H1 (cell line): ENCODE results near the gene THAP12. TPM values are rescaled to one million over a fixed set of nuclear protein-coding genes. Genes with fewer than 3 reads are reported as not detected.

ENCODE experiments used
- CTCF ChIA-PET: fragments of 300-600 bp; sonication (Branson Sonifier 250); formaldehyde crosslinking; loops from one replicate; lab custom pipeline; 2021; ENCODE audit not compliant: partially characterized antibody; lab: Charles Lee
- POLR2A ChIA-PET: fragments of 300-600 bp; sonication (Branson Sonifier 250); formaldehyde crosslinking; loops from one replicate; lab custom pipeline; 2021; ENCODE audit warnings: inconsistent platforms; ENCODE audit not compliant: partially characterized antibody; lab: Charles Lee
- DNase-seq, 2 experiments: peaks; one replicate each; pipeline versions ENCODE4 v3.0.0 to v3.0.0-alpha.2; 2010 to 2022; ENCODE audit warnings: low spot score in 2 of 2, low read depth in 1 of 2, mixed read lengths in 1 of 2
- FAIRE-seq: peaks from 2 replicates; lab custom pipeline; 2011; peaks lifted over from hg19 to GRCh38; lab: Jason Lieb, UNC
- H2AFZ ChIP-seq: 2 replicates; pipeline ENCODE4 v1.8.1; 2012; ENCODE audit warnings: low read length, inconsistent platforms
- H2AK5ac ChIP-seq: 2 replicates; pipeline ENCODE4 v1.6.1; 2013; ENCODE audit warnings: low read depth, low read length
- H2BK120ac ChIP-seq: replicated peaks from 2 replicates; pipeline ENCODE3; 2013; ENCODE audit warnings: low read depth, low read length, inconsistent platforms
- H2BK12ac ChIP-seq: 2 replicates; pipeline ENCODE4 v1.6.1; 2013; ENCODE audit warnings: low read depth, low read length
- H2BK15ac ChIP-seq: 2 replicates; pipeline ENCODE4 v1.6.1; 2013; ENCODE audit warnings: low read length
- H2BK20ac ChIP-seq: 2 replicates; pipeline ENCODE4 v1.6.1; 2013; ENCODE audit warnings: low read length
- H2BK5ac ChIP-seq: 2 replicates; pipeline ENCODE4 v1.6.1; 2013; ENCODE audit warnings: low read depth, low read length
- H3K14ac ChIP-seq: 2 replicates; pipeline ENCODE4 v1.6.1; 2013; ENCODE audit warnings: inconsistent platforms; ENCODE audit not compliant: insufficient read length
- H3K18ac ChIP-seq: 2 replicates; pipeline ENCODE4 v1.6.1; 2013; ENCODE audit warnings: low read length; ENCODE audit errors: extremely low read depth
- H3K23ac ChIP-seq: 2 replicates; pipeline ENCODE4 v1.6.1; 2013; ENCODE audit warnings: inconsistent platforms; ENCODE audit not compliant: insufficient read length
- H3K23me2 ChIP-seq: 2 replicates; pipeline ENCODE4 v1.6.1; 2013; ENCODE audit warnings: low read depth, low read length
- H3K27ac ChIP-seq: 2 replicates; pipeline ENCODE4 v1.6.1; 2011; ENCODE audit warnings: low read depth, low read length, inconsistent platforms
- H3K27me3 ChIP-seq, 4 experiments: replicated peaks in 1 of 4; 1 replicate in 1 of 4; 2 replicates in 3 of 4; pipeline versions ENCODE4 v1.6.1 to v1.8.1; 2011 to 2013; ENCODE audit warnings: low read length in 3 of 4, mild to moderate bottlenecking in 3 of 4, inconsistent platforms in 2 of 4, mixed read lengths in 2 of 4, moderate library complexity in 1 of 4; ENCODE audit not compliant: control insufficient read depth in 3 of 4, insufficient read depth in 3 of 4; ENCODE audit errors: extremely low read depth in 1 of 4
- H3K36me3 ChIP-seq, 4 experiments: 2 replicates each; pipeline versions ENCODE4 v1.6.1 to v1.8.1; 2011 to 2013; ENCODE audit warnings: mild to moderate bottlenecking in 4 of 4, low read length in 3 of 4, moderate library complexity in 2 of 4, control low read depth in 1 of 4, inconsistent platforms in 1 of 4; ENCODE audit not compliant: insufficient read depth in 4 of 4, control insufficient read depth in 2 of 4
- H3K4ac ChIP-seq: replicated peaks from 2 replicates; pipeline ENCODE3; 2013; ENCODE audit warnings: low read length, low read depth, mixed read lengths, inconsistent platforms; ENCODE audit not compliant: insufficient read length
- H3K4me1 ChIP-seq, 4 experiments: replicated peaks in 1 of 4; 1 replicate in 1 of 4; 2 replicates in 3 of 4; pipeline versions ENCODE4 v1.6.1 to v1.8.1; 2011 to 2013; ENCODE audit warnings: low read length in 3 of 4, inconsistent platforms in 2 of 4, mixed read lengths in 1 of 4; ENCODE audit not compliant: insufficient read depth in 4 of 4, control insufficient read depth in 3 of 4
- H3K4me2 ChIP-seq, 2 experiments: 2 replicates each; pipeline versions ENCODE4 v1.6.1 to v1.8.1; 2011 to 2013; ENCODE audit warnings: low read depth in 2 of 2, low read length in 2 of 2, control low read depth in 1 of 2, inconsistent platforms in 1 of 2, mild to moderate bottlenecking in 1 of 2; ENCODE audit not compliant: insufficient read depth in 1 of 2
- H3K4me3 ChIP-seq, 4 experiments: fragments of 200-600, 300-600 bp in 1 of 4; sonication (generic), shearing (Covaris generic), sonication (Bioruptor Twin) in 1 of 4; 2 replicates each; pipeline versions ENCODE4 v1.5.1 to v1.8.1; 2011 to 2016; ENCODE audit warnings: low read length in 4 of 4, low read depth in 3 of 4, control low read depth in 2 of 4, inconsistent platforms in 2 of 4, mild to moderate bottlenecking in 2 of 4, mixed read lengths in 1 of 4, moderate library complexity in 1 of 4; ENCODE audit not compliant: insufficient read depth in 2 of 4; ENCODE audit errors: extremely low read depth in 1 of 4
- H3K56ac ChIP-seq: replicated peaks from 2 replicates; pipeline ENCODE3; 2013; ENCODE audit warnings: low read depth, mild to moderate bottlenecking, mixed read lengths, low read length, inconsistent platforms; ENCODE audit not compliant: insufficient read length
- H3K79me1 ChIP-seq: 2 replicates; pipeline ENCODE4 v1.6.1; 2013; ENCODE audit warnings: low read depth, low read length, control low read depth
- H3K79me2 ChIP-seq, 2 experiments: 2 replicates each; pipeline versions ENCODE4 v1.6.1 to v1.8.1; 2012 to 2013; ENCODE audit warnings: low read length in 2 of 2, mild to moderate bottlenecking in 2 of 2, inconsistent platforms in 1 of 2; ENCODE audit not compliant: insufficient read depth in 2 of 2, control insufficient read depth in 1 of 2
- H3K9ac ChIP-seq, 4 experiments: replicated peaks in 1 of 4; 1 replicate in 1 of 4; 2 replicates in 3 of 4; pipeline versions ENCODE4 v1.6.1 to v1.8.1; 2011 to 2013; ENCODE audit warnings: low read depth in 3 of 4, low read length in 3 of 4, control low read depth in 2 of 4, mild to moderate bottlenecking in 2 of 4, moderate library complexity in 2 of 4, inconsistent platforms in 1 of 4; ENCODE audit errors: extremely low read depth in 1 of 4
- H3K9me3 ChIP-seq, 2 experiments: 2 replicates each; pipeline versions ENCODE4 v1.6.1 to v1.8.1; 2012 to 2013; ENCODE audit warnings: mild to moderate bottlenecking in 2 of 2, moderate library complexity in 2 of 2, control low read depth in 1 of 2, inconsistent platforms in 1 of 2, low read depth in 1 of 2, low read length in 1 of 2, mixed read lengths in 1 of 2; ENCODE audit not compliant: insufficient read depth in 2 of 2
- H4K20me1 ChIP-seq, 2 experiments: replicated peaks in 1 of 2; 2 replicates each; pipeline versions ENCODE3 to v1.8.1; 2011 to 2013; ENCODE audit warnings: inconsistent platforms in 2 of 2, low read length in 2 of 2, mild to moderate bottlenecking in 1 of 2; ENCODE audit not compliant: insufficient read depth in 2 of 2, control insufficient read depth in 1 of 2
- H4K5ac ChIP-seq: 2 replicates; pipeline ENCODE4 v1.6.1; 2013; ENCODE audit warnings: low read length, low read depth, mixed read lengths, inconsistent platforms; ENCODE audit not compliant: insufficient read length
- H4K8ac ChIP-seq: 2 replicates; pipeline ENCODE4 v1.8.0; 2013; ENCODE audit warnings: mild to moderate bottlenecking, moderate library complexity, low read length, inconsistent platforms; ENCODE audit not compliant: insufficient read depth; ENCODE audit errors: extremely low read depth
- H4K91ac ChIP-seq: replicated peaks from 2 replicates; pipeline ENCODE3; 2013; ENCODE audit warnings: low read length, mixed read lengths, inconsistent platforms; ENCODE audit not compliant: insufficient read length
- ASH2L ChIP-seq: fragments of 200-600, 300-600 bp; sonication (generic); IDR thresholded peaks from one replicate; pipeline ENCODE4 v1.7.1; 2017; ENCODE audit warnings: low read length
- BACH1 ChIP-seq: IDR thresholded peaks from 2 replicates; pipeline ENCODE4 v1.6.1; 2012; ENCODE audit warnings: low read length, improper control_type of control experiment
- BCL11A ChIP-seq, 2 experiments: IDR thresholded peaks; one replicate each; pipeline ENCODE4 v1.6.1; 2011; ENCODE audit warnings: low read depth in 2 of 2, low read length in 2 of 2, mild to moderate bottlenecking in 2 of 2
- FOSL1 ChIP-seq: IDR thresholded peaks from 2 replicates; pipeline ENCODE4 v1.6.1; 2011; ENCODE audit warnings: mild to moderate bottlenecking, low read depth, low read length, moderate library complexity; ENCODE audit not compliant: insufficient read depth
- HDAC6 ChIP-seq: IDR thresholded peaks from one replicate; pipeline ENCODE4 v1.7.1; 2012; ENCODE audit warnings: low read depth, mild to moderate bottlenecking, inconsistent platforms, low read length, moderate library complexity
- NRF1 ChIP-seq: IDR thresholded peaks from 2 replicates; pipeline ENCODE4 v1.6.1; 2011; ENCODE audit warnings: mild to moderate bottlenecking, low read depth, low read length, improper control_type of control experiment
- RBBP5 ChIP-seq: IDR thresholded peaks from 2 replicates; pipeline ENCODE4 v1.7.1; 2012; ENCODE audit warnings: low read depth, mild to moderate bottlenecking, inconsistent platforms, low read length, moderate library complexity, borderline replicate concordance
- RNF2 ChIP-seq: fragments of 200-900, 300-1000 bp; sonication (generic); IDR thresholded peaks from 2 replicates; pipeline ENCODE4 v1.7.1; 2016; ENCODE audit warnings: borderline replicate concordance, low read depth, mild to moderate bottlenecking, antibody characterized with exemption, low read length; ENCODE audit not compliant: poor library complexity, severe bottlenecking; ENCODE audit errors: missing control alignments
- SUZ12 ChIP-seq: fragments of 200-600 bp; sonication (generic); IDR thresholded peaks from 2 replicates; pipeline ENCODE4 v1.6.1; 2012; ENCODE audit warnings: mild to moderate bottlenecking, inconsistent platforms, low read length, moderate library complexity, mixed read lengths
- TAF1 ChIP-seq: IDR thresholded peaks from 2 replicates; pipeline ENCODE4 v1.6.1; 2011; ENCODE audit warnings: mild to moderate bottlenecking, low read depth, low read length
- WGBS, 2 experiments: shearing (Covaris generic) in 1 of 2; methylation state at CpG; one replicate each; pipeline versions ENCODE4 v1.1.6 to v1.1.7; 2013 to 2015; ENCODE audit warnings: low lambda C conversion rate in 2 of 2, mixed read lengths in 2 of 2, inconsistent platforms in 1 of 2, low coverage in 1 of 2, missing lambda C conversion rate in 1 of 2; ENCODE audit not compliant: insufficient replicate concordance in 2 of 2, insufficient coverage in 1 of 2, insufficient read length in 1 of 2; ENCODE audit errors: extremely low coverage in 1 of 2, missing lambda C conversion rate in 1 of 2; 5-methylcytosine and 5-hydroxymethylcytosine counted together
- polyA plus RNA-seq, 7 experiments: library from polyadenylated mRNA; depleted of rRNA in 3 of 7; stranded (reverse) in 5 of 7; unstranded in 2 of 7; fragments of >200 nt in 5 of 7; fragments of 200-250 nt in 2 of 7; gene quantifications; 1 replicate in 5 of 7; 2 replicates in 1 of 7; 4 replicates in 1 of 7; pipeline versions ENCODE4 v1.2.1 to v1.2.3, GENCODE V29; 2011 to 2013; ENCODE audit warnings: missing spikeins in 2 of 7, mixed read lengths in 2 of 7
- total RNA-seq: library from RNA; stranded (reverse); fragmentation: NEBNext Ultra II Directional; extraction: Animal tissue kit (Norgen Biotek cat#: 25700); gene quantifications from 2 replicates; pipeline ENCODE4 v1.2.1, GENCODE V29; 2021

Gene THAP12
- total and polyA plus RNA-seq, 2 of the 8 experiments (the other 6 are each of a cell fraction or from before 2014, with no cell fraction given), result 12.0 to 39.9 TPM

GRCh38 chr11:76400967-76401366 lies 20.0 kb upstream of the THAP12 start:
- Histone ChIP-seq H3K14ac (no peak overlapping the region), H3K79me2 (no peaks in the 10 kb centered on the region), H2AFZ (no peak overlapping the region), H3K27me3 (no peaks in the 10 kb centered on the region), H3K23ac (no peak overlapping the region)
- WGBS, 2 experiments, result 92% methylated on average over 1 of the region's 1 CpG; no CpG with 5 or more reads in 1 of the 2 experiments
- no peak for DNase-seq
- TF ChIP-seq RNF2 (no peak), RBBP5 (no peak), BACH1 (no peak), BCL11A (IDR thresholded peaks at IDR 0.05; ENCODE audit: low read depth in 2 of 2, low read length in 2 of 2) (no peak), HDAC6 (no peak), FOSL1 (no peak), NRF1 (no peak), TAF1 (no peak), SUZ12 (no peak), ASH2L (no peak)
- TF ChIP-seq, all 59 proteins: peak for 0
- H3K23me2 ChIP-seq, result no peaks in the 10 kb centered on the region
- no peak overlapping the region for H3K4me2 ChIP-seq
- H4K5ac ChIP-seq, result no peak overlapping the region
- H3K36me3 ChIP-seq, result no peaks in the 10 kb centered on the region
- H4K8ac ChIP-seq, result no peak overlapping the region
- no peak overlapping the region for H4K91ac ChIP-seq
- CTCF ChIA-PET, result interaction anchor here (1.2 kb wide), 1 partner anchor 109 kb away, joined by 3 read pairs; no protein-coding TSS in a partner anchor
- no peaks in the 10 kb centered on the region for H4K20me1 ChIP-seq
- no peak overlapping the region for H3K18ac ChIP-seq
- POLR2A ChIA-PET, result interaction anchor here (1.6 kb wide), 1 partner anchor 11 kb away, joined by 3 read pairs; no protein-coding TSS in a partner anchor
- H3K27ac ChIP-seq, result no peak overlapping the region
- H3K79me1 ChIP-seq, result no peaks in the 10 kb centered on the region
- no peak overlapping the region for H2BK5ac ChIP-seq
- H3K4ac ChIP-seq, result no peak overlapping the region
- H2BK120ac ChIP-seq, result no peak overlapping the region
- H3K4me1 ChIP-seq, result no peaks in the 10 kb centered on the region
- no peak overlapping the region for H2BK15ac ChIP-seq
- no peak overlapping the region for H2BK20ac ChIP-seq
- H2BK12ac ChIP-seq, result no peak overlapping the region
- FAIRE-seq, result no peak
- no peak overlapping the region for H2AK5ac ChIP-seq
- H3K4me3 ChIP-seq, result no peak overlapping the region
- no peak overlapping the region for H3K9ac ChIP-seq
- H3K56ac ChIP-seq, result no peak overlapping the region
- H3K9me3 ChIP-seq, result no peaks in the 10 kb centered on the region
